HG02885 (cell line): ENCODE data around the gene CHD5.

ENCODE experiments used
- ATAC-seq: cut with Tn5 transposase; IDR thresholded peaks from one replicate; pipeline ENCODE4 v1.9.1; 2021; ENCODE audit warnings: mild to moderate bottlenecking; ENCODE audit not compliant: unreplicated experiment, poor library complexity

The CHD5 gene

DNA sequence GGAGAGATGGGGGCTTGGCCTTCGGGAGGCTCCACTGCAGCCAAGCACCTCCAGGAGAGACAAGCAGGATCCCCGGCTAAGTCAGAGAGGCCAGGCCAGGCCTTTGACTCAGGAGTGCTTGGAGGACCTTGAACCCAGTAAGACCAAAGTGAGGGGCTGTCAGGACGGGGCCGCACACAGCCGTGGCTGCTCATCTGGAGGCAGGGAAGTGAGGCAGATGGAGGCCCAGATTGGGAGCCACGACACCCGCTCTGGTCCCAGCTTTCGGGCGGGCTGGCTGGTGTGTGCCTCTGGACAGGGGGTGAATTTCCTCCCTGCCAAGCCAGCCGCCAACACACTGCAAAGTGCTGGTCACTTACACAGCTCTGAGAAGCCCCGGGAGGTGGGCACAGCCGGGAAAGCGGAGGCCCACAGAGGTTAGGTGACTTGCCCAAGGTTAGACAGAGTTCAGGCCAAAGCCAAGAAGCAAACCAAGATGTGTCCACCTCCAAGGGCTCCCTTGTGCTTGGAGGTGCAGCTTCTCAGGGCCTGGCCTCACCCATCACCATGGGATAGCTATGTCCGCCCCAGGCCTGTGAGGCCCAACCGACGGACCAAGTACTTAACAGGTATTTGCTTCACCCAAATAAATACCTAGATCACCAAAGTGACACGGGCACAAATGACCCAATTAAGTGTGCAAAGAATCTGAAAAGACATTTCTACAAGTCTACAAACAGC, 58.3 kb downstream of the CHD5 start:
- no peak for ATAC-seq

DNA sequence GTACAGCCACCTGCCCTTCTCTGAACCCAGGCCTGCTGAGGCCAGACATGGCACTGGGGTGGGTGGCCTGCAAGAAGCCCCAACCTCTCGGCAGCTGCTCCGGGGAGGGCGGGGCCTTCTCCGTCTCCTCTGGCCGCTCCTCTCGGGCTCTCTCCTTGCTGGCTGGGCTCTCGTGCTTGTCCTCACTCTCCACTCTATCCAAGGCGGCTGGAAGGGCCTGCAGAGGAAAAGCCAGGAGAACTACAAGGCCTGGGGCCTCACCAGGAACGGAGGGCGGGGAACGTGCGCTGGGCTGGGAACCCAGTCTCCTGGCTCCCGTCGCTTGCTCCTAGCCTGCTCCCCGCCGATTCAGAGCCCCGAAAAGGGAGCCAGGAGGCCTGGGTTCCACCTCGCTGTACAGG, 59.1 kb downstream of the CHD5 start:
- ATAC-seq = no peak

DNA sequence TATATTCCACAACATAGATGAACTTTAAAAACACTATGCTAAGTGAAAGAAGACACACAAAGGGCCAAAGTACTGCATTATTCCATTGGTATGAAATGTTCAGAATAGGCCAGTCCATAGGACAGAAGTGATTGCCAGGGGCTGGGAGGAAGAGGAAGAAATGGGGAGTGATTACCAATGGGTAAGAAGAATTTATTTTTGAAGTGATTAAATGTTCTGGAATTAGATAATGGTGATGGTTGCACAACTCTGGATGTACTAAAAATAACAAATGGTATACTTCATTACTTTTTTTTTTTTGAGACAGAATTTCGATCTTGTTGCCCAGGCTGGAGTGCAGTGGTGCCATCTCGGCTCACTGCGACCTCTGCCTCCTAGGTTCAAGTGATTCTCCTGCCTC, 61.7 kb downstream of the CHD5 start:
- no peak for ATAC-seq

DNA sequence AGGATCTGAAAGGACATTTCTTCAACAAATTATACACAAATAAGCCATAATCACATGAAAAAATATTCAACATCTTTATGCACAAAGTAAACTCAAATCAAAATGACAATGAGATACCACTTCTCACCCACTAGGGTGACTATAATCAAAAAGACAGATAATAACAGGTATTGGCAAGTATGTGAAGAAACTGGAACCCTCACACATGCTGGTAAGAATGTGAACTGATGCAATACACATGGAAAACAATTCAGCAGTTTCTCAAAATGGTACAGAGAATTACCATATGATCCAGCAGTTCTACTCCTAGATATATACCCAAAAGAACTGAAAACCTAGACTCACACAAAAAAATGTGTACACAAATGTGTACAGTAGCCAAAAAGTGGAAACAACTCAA, 62.5 kb downstream of the CHD5 start:
- no peak for ATAC-seq

DNA sequence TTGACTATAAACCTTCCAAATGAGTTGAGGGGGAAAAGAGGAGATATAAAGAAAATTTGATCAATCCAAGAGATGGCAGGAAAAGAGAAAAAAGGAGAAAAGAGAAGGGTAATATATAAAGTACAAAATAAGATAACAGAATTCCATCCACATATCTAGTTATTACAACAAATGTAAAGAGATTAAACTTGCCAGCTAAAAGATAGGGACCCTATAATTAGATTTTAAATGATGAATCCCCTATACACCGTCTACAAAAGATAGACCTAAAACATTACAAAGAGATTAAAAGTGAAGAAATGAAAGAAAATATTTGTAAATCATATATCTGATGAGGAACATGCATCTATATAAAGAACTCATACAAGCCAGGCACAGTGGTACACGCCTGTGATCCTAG, 63.1 kb downstream of the CHD5 start:
- no peak for ATAC-seq

DNA sequence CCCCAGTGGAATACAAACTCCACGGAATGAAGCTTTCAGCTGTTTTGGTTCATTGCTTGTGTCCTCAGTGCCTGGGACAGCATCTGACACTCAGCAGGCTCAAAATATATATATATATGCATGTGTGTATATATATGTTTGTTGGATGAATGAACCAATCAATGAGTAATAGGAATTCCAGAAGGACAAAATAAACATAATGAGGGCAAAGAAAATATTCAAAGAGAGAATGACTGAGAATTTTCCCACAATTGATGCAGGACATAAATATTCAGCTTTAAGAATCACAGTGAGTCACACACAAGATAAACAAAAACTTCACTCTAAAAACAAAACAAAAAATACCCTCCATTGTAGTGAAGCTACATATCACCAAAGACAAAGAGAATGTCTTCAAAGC, 64.0 kb downstream of the CHD5 start:
- no peak for ATAC-seq

DNA sequence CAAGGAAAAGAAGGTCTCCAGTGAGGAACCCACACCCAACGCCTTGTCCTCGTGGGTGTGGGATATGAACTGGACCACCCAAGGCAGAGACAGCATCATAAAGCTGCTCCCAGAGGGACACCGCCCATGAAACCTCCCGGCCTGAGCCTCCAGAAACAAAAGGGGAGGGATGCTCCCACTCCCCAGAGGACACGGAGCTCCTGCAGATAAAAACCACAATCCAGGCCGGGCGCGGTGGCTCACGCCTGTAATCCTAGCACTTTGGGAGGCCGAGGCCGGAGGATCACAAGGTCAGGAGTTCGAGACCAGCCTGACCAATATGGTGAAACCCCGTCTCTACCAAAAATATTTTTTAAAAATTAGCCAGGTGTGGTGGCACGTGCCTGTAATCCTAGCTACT, 66.4 kb downstream of the CHD5 start:
- no peak for ATAC-seq

DNA sequence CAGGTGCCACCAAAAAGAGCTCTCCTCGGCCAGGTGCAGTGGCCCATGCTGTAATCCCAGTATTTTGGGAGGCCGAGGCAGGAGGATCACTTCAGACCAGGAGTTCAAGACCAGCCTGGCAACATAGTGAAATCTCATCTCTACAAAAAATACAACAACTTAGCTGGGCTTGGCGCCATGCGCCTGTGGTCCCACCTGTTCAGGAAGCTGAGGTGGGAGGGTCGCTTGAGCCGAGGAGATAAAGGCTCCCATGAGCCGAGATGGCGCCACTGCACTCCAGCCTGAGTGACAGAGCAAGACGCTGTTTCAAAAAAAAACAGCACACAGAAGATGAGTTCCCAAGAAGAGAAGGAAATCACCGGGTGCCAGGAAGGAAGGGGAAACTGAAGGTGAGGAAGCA, 67.0 kb downstream of the CHD5 start:
- no peak for ATAC-seq

DNA sequence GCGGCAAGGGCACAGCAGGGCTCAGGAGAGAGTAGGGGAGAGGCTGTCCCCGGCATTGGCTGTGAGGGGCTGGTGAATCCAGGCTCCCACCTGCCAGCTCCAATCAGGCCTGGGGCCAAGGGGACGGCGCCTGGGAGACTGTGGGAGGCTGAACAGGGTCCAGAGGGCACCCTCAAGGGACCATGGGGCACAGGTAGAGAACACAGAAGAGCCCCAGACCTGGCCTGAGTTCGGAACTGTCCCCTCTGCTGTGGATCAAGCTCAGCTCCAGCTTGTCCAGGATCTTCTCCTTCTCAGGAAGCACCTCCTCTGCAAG, 67.5 kb downstream of the CHD5 start:
- no peak for ATAC-seq

DNA sequence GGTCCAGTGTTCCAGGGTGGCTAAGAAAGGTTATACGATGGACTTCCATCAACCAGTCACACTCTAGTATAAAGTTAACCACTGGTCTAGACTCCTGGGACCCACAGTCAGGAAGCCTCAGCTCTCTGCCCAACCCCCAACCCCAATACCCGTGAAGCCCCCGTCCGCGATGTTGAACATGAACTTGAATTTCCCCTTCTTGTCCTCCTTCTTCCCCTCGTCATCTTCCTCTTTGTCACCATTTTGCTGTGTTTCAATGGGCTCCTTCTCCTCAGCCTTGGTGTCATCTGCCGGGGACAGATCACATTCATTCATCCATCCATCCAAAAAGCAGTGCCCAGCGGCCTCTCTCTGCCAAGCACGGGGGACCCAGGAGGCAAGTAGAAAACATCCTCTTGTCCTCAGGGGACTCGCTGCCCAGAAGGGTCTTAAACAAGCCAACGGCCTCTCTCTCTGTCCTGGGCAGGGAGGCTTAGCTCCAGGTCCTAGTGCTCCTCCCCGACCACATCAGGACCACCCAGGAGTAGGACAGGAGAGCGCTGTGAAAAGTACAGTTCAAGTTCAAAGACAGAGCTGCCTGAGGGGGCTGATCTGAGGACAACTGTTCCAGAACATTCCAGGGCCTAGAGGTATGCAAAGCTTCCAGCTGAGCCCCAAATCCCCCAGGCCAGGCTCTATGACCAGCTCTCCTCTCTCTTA, 68.0 kb downstream of the CHD5 start:
- no peak for ATAC-seq

DNA sequence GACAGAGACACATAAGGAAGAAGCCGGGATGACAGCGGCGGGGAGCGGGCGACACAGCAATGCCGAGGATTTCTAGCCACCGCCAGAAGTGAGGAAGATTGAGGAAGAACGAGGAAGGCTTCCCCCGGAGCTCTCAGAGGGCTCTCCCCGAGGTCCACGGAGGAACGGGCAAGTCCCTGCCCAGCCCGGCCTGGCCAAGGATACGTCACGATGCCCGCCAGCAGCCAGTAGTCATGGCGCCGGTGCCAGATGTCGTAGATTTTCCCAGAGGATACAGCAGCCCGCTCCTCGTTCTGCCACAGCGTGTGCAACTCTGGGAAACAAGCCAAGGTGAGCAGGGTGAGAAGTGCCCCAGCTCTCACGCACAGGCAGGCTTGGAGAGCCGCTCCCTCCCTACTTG, 68.5 kb downstream of the CHD5 start:
- ATAC-seq = no peak

DNA sequence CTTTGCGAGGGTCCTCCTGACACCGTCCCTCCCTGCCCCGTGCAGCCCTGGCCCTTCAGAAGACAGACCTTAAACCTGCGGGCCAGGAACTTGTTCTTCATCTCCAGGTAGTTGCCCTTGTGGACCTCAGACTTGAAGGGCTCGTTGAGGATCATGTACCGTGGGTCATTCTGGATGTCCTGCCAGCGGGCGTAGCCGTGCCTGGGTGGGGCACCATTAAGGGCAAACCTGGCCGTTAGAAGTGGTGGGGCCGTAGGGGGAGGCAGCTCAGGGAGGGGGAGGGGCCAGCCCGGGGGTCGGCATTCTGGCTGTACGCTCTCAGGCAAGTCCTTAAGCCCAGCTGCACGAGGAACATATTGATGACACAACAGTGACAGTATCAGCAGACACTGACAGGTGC, 69.8 kb downstream of the CHD5 start:
- no peak for ATAC-seq

DNA sequence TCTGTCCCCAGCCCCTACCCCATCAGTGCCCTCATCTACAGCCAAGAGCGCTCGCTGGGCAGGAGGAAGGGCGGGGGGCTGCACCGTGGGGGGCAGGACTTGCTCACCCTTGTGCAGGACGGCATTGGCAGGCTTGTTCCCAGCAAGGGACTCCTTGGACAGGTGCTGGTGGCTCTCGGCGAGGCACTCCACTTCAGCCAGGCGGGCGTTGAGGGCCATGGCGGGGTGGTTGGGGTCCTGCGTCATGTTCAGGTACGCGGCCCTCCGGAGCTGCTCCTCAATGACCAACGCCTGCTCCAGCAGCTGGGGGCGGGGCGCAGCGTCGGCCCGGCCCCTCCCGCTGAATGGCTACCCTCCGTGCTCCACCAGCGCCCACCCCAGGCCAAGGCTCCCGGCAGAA, 70.4 kb downstream of the CHD5 start:
- no peak for ATAC-seq

DNA sequence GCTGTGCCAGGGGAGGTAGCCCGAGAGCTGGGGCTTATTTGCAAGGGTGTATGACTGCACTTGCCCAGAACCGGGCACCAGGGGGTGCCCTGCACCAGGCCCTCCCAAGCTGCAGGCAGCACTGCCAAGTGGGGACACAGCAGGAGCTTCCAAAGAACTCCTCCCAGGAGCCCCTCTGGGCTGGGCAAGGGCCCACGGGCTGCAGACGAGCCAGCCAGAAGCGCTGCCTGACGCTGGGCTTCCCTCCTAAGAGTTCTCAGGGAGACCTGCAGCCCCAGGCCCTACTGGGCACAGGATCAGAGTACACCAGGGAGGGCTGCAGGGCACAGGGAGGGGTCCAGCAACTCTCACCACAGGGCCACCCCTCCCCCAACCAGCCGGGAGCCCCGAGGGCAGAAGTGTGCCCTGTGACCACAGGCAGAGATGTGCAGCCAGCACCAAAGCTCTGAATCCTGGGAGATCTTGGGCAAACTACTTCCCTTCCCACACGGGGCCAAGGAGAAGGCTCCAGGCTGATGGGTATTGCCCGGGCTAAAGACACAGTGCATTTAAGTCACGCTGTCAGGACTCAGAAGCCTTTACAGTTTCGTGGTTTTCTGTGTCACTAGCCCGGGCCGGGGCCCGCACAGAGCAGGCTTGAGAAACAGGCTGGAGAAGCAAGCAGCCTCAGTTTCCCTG, 71.0 kb downstream of the CHD5 start:
- ATAC-seq = no peak

DNA sequence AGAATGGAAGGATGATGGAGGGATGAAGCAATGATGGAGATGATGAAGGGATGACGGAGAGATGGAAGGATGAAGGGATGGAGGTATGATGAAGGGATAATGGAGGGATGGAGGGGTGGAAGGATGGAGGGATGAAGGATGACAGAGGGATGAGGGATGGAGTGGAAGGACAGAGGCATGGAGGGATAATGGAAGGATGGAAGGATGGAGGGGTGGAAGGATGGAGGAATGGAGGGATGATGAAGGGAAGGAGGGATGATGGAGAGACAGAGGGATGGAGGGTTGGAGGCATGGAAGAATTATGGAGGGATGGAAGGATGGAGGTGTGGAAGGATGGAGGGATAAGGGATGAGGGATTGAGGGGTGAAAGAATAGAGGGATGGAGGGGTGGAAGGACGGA, 71.6 kb downstream of the CHD5 start:
- no peak for ATAC-seq

DNA sequence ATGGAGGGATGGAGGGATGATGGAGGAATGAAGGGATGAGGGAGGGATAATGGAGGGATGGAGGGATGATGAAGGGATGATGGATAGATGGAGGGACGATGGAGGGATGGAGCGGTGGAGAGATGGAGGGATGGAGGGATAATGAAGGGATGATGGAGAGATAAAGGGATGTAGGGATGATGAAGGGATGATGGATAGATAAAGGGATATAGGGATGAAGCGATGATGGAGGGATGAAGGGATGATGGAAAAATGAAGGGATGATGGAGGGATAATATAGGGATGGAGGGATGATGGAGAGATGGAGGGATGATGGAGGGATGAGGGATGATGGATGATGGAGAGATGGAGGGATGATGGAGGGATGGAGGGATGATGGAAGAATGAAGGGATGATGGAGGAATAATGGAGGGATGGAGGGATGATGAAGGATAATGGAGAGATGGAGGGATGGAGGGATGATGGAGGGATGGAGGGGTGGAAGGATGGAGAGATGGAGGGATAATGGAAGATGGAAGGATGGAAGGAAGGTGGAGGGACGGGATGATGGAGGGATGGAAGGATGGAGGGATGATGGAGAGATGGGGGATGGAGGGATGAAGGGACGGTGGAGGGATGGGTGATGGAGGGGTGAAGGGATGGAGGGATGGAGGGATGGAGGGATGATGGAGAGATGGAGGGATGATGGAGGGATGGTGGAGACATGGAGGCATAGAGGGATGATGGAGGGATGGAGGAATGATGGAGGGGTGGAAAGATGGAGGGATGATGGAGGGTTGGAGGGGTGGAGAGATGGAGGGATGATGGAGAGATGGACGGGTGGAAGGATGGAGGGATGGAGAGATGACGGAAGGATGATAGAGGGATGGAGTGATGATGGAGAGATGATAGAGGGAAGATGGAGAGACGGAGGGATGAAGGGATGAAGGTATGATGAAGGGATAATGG, 72.4 kb downstream of the CHD5 start:
- no peak for ATAC-seq

DNA sequence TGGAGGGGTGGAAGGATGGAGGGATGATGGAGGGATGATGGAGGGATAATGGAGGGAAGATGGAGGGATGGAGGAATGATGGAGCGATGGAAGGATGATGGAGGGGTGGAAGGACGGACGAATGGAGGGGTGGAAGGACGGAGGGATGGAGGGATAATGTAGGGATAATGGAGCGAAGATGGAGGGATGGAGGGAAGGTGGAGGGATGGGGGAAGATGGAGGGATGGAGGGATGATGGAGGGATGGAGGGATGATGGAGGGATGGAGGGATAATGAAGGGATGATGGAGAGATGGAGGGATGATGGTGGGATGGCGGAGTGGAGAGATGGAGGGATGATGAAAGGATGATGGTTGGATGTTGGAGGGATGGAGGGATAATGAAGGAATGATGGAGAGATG, 73.1 kb downstream of the CHD5 start:
- no peak for ATAC-seq

DNA sequence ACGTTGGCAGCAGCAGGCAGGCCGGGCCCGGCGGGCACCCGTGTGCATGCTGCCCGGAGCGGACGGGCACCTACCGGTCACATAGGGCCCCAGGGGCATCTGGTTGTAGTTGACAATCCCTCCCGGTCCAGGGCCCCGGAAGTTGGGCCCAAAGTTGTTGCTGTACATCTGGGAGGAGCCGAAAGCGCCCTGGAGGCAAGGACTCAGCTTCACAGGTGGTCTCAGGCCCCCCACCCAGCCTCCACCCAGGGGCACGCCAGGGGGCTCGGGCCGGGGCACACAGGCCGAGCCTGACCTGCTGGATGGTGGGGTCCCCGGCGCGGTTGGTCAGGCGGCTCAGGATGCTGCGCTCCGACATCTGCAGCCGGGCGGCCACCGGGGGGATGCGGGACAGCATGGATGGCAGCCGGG, 73.8 kb downstream of the CHD5 start:
- ATAC-seq = no peak

DNA sequence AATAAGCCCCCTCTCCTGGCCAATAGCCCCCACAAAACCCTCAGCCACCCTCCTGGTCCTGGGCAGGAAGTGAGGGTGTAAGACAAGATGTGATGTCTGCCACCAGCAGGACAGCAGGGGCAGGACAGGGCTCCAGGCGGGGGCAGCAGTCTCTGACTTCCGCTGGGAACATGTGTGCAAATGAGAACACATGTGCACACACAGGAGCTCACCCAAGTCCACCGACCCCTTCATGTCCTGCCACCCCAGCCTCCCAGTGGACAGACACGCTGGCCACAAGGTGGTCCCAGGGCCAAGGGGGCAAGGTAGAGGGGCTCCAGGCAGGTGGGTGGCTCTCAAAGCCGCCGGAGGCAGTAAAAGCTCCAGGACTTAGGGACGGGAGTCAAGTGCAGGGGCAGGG, 74.4 kb downstream of the CHD5 start:
- no peak for ATAC-seq

DNA sequence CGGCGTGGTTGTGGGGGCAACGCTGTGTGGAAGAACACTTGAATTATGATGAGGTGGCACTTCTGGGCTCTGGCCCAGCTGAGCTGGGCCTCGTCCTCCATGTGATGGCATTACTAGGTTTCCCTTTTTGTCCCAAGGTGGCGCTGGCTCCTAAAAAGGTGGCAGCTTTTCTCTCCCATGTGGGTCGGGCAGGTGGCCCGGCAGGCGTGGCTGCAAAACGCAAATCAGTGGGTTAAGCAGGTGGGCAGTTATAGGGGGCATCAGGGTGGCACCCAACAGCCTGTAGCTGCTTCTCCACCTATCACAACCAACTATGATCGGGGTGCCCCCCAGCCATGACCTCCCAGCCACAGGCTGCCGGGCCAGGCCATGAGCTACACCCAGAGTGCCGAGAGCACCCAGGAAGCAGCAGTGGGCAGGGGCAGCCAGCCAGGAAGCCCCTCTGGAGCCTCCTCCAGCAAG, 74.9 kb downstream of the CHD5 start:
- ATAC-seq = no peak

DNA sequence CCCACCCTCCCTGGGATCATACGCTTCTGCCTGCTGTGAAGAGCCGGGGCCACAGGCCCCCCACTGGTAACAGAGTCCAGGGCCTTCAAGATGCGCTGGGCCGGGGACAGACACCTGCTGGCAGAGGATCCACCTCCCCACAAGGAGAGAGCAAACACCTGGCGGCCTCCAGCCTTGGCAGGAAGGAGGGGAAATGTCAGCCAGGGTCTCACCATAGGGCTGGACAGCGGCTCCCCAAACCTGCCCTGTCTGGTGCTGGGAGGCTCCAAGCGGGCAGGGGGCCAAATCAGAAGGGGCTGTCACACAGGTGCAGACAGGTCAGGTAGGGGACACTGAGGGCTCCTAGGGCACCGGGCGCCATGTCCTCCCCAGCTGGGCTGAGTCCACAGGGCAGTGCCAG, 75.5 kb downstream of the CHD5 start:
- no peak for ATAC-seq
